C4-2B (cell line): ENCODE measurements around the gene GNB1L.
A peak's percentile ranks its signal among the peaks of the same experiment; 100 is the strongest.

ENCODE experiments used
- H3K27ac ChIP-seq: fragments of 450-650 bp; 2 replicates; pipeline ENCODE4 v1.5.1; 2017
- ZFX ChIP-seq: fragments of 450-650 bp; IDR thresholded peaks from 2 replicates; pipeline ENCODE4 v1.6.1; 2017
- TF ChIP-seq, protein P1 (sequence below): fragments of 450-650 bp; conservative IDR thresholded peaks from 2 replicates; pipeline ENCODE4 v1.5.1; 2017; ENCODE audit warnings: mild to moderate bottlenecking

The GNB1L gene

DNA sequence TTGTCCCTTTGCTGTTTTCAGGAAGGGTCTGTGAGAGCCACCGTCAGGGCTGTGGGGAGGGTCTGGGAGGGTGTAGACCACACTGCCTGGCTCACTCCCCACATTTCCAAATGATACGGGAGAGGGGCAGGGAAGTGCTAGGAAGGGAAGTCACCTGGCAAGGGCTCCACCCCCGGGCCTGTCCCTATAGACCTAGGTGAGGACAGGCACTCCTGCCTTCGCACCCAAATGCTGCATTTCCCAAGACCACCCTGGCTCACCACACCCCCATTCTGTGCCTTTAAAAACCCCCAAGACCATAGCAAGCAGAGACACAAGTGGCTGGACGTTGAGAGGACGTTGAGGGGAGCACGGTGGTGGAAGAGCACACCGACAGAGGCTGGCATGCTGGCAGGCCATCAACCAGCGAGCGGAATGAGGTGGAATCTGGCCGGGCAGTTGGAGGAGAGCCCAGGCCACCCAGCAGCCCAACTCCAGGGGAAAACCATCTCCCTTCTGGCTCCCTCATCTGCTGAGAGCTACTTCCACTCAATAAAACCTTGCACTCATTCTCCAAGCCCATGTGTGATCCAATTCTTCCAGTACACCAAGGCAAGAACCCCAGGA is 45.7 kb downstream of the GNB1L start:
- TF ChIP-seq, protein P1, sequence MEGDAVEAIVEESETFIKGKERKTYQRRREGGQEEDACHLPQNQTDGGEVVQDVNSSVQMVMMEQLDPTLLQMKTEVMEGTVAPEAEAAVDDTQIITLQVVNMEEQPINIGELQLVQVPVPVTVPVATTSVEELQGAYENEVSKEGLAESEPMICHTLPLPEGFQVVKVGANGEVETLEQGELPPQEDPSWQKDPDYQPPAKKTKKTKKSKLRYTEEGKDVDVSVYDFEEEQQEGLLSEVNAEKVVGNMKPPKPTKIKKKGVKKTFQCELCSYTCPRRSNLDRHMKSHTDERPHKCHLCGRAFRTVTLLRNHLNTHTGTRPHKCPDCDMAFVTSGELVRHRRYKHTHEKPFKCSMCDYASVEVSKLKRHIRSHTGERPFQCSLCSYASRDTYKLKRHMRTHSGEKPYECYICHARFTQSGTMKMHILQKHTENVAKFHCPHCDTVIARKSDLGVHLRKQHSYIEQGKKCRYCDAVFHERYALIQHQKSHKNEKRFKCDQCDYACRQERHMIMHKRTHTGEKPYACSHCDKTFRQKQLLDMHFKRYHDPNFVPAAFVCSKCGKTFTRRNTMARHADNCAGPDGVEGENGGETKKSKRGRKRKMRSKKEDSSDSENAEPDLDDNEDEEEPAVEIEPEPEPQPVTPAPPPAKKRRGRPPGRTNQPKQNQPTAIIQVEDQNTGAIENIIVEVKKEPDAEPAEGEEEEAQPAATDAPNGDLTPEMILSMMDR, result no peak
- no peak for TF ChIP-seq ZFX

DNA sequence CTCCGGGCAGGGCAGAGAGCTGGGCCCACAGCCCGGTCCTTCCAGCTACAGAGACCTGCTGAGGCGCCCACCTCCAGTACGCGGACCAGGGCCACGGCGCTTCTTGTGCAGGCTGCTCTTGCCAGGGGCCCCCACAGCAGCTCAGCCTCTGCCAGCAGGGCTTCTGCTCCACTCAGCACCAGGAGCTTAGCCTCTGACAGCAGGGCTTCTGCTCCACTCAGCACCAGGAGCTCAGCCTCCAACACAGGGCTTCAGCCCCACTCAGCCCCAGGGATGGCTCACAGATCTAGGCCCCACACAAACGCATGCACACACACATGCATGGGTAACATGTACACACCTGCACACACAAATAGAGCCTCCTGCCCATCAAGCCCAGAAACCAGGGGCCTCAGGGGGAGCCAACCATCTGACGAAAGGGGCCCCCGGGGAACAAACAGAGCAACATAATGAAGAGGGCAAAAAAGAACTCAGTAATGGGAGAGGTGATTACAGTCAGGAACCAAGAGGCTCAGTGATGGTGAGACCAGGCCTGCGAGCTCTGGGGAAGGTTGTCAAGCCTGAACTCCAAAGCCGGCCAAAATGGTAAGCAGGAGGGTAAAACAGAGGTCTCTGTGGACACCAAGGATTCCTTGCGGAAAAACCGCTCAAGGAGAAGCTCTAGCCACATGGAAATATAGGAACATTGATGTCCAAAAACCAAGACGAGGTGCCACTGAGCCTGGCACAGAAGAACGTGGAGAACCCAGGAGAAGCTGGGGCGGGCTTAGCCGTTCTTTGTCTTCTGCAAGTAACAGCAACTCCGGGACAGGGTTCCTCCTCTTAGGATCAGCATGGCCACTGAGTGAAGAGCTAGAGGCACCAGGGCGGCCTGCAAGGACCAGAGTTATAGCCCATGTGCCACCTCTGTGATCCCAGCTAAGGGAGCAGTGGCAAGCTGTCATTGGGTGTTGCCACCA is 46.5 kb downstream of the GNB1L start:
- TF ChIP-seq, protein P1, result no peak
- no peak for TF ChIP-seq ZFX
- no peak overlapping the region for H3K27ac ChIP-seq

More for the DNA sequence above, 45.7 kb downstream of the GNB1L start:
- no peak overlapping the region for H3K27ac ChIP-seq

DNA sequence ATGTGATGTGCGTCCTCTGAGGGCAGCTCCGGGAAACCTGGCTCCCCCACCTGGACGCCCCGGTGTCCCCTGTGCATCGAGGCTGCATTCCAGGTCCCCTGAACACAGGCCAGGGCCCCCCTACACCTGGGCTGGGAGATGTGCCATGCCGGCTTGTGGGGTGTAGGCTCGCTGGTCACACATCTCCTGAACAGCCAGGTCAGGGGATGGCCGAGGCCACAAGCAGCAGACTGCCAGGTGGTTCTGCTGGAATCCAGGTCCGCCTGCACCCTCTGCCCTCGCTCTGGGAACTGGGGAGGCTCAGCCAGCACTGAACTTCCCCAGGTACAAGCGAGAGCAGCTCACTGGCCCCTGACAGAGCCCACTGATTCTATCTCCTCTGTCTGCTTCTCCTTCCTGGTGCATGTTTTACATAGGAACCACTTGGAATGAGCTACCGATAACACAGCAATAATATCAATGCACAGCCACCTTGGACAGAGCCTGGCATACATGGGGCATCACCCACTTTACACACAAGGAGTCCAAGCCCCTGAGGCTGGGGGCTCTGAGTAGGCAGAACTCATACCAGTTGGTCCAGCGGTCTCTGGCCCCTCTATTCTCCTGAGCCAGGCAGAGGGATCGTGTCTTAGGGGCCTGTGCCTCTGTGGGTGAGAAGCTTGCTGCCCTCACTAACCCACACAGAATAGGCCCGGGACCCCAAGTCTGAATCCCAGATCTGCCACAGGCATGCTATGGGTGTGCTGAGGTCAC is 47.3 kb downstream of the GNB1L start:
- no peak for TF ChIP-seq ZFX
- TF ChIP-seq, protein P1, result no peak
- peak overlapping the region; percentile 79 for H3K27ac ChIP-seq

DNA sequence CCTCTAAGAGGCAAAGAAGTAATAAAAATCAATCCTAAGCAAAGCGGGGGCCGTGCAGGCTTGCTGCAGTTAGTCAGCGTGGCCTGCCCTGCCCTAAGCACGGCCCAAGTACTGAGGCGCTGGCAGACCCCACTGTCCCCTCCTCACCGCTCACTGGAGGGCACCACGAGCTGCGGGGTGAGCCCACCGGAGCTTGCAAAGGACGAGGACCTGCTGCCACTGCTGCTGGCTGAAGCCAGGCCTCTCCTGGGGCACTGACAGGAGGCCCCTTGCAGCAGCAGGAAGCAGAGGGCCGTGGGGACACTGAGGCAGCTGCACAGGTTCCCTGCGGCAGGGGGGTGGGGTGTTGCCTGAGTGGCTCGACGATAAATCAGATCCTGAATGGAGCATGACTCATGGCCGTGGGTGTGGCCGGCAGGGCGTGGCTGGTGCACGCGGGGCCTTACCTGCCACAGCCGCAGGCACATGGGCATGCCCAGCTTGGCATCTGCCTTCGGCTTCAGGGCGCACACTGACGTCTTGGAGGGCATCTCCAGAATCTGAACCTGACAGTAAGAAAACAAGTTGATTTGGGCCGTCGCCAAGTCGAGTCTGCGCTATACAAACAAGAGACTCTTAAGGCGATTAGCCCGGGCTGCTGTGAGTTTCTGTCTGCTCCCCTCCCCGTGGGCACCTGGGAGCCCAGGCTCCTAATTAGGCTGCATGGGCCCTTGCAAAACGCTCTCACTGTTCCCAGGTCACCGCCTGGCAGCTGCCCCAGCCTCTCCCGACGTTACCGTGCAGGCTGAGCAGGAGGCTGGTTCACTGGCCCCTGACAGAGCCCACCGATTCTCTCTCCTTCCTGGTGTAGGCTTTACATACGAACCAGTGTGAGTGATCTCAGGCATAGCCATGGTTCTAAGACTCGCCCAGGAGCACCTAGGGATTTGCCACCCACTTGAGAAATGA is 48.2 kb downstream of the GNB1L start:
- H3K27ac ChIP-seq, result peak overlapping the region; percentile 79

DNA sequence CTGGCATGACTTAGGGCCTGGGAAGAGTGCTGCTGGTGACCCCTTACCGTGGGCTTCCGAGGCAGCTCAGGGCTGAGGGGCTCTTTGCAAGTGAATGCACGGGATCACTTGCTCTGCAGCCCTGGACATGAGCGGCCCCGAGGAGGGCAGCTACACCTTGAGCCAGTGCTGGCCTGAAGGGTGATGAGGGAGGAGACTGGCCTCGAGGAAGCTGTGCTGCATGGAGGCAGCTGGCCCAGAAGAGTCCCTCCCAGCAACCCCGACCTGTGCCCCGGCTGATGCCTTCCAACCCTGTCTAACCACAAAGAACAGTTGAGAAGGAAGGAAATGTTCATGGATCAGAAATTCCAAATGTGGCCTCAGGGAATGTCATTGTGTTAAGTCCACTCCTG is 48.9 kb downstream of the GNB1L start:
- H3K27ac ChIP-seq, result peak overlapping the region; percentile 79
- TF ChIP-seq ZFX, result no peak
- TF ChIP-seq, protein P1, result no peak

More for the DNA sequence above, 48.2 kb downstream of the GNB1L start:
- TF ChIP-seq, protein P1, result no peak
- TF ChIP-seq ZFX, result no peak

DNA sequence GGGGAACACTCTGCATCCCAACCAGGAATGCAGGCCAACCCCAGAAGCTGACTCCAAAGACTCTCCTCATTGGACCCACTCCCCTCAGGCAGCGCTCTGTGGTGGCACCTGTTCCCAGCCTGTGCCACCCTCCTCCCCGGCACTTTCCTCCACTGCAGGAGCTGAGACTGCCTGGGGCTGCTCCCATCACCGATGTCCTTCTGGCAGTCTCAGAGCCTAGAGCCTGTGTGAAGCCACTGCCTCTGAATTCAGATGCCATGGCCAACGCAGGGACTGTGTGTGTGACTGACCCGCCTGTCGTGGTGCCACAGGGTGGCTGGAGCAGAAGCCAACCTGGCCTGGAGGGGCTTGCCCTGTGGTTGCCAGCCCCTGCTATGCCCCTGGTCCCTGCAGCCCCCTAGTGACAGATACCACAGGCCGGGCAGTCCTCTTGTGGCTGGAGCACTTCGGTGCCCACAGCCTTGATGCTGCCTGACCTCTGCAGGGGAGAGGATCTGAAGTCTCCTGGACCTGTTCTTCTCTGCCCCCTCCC is 50.9 kb downstream of the GNB1L start:
- TF ChIP-seq, protein P1, result no peak
- TF ChIP-seq ZFX, result no peak
- no peak overlapping the region for H3K27ac ChIP-seq
